Bronchial epithelial cell (primary cell): ENCODE data around the gene USH1G. TPM values are rescaled to one million over a fixed set of nuclear protein-coding genes. Genes with fewer than 3 reads are reported as not detected.

Experiments used
- DNase-seq: peaks from one replicate; pipeline ENCODE4 v3.0.0-alpha.2; 2010; ENCODE audit warnings: low read depth
- FAIRE-seq: peaks from 2 replicates; lab custom pipeline; 2011; peaks lifted over from hg19 to GRCh38; lab: Jason Lieb, UNC
- H3K27me3 ChIP-seq: 2 replicates; pipeline ENCODE4 v1.5.1; 2011; ENCODE audit warnings: low read length; ENCODE audit not compliant: control insufficient read depth, insufficient read depth
- H3K36me3 ChIP-seq: 2 replicates; pipeline ENCODE4 v1.5.1; 2011; ENCODE audit warnings: low read length; ENCODE audit not compliant: control insufficient read depth, insufficient read depth
- H3K4me3 ChIP-seq: 2 replicates; pipeline ENCODE4 v1.5.1; 2011; ENCODE audit warnings: mild to moderate bottlenecking, low read depth, low read length, control low read depth
- total RNA-seq: library from RNA; depleted of rRNA; stranded (reverse); fragments of >200 nt; gene quantifications from 2 replicates; pipeline ENCODE4 v1.2.1, GENCODE V29; 2014
- TF ChIP-seq, protein P1 (sequence below): IDR thresholded peaks from 2 replicates; pipeline ENCODE4 v1.5.1; 2011; ENCODE audit warnings: mild to moderate bottlenecking, moderate library complexity, low read length, control low read depth, inconsistent platforms; ENCODE audit not compliant: insufficient read depth, severe bottlenecking

Gene USH1G
- total RNA-seq, 1 donor from 2014 or later: 1.1 TPM

- DNase-seq: no peak
- Histone ChIP-seq H3K4me3 (no peak overlapping the region), H3K27me3 (no peaks in the 10 kb centered on the region), H3K36me3 (no peaks in the 10 kb centered on the region)
- TF ChIP-seq, protein P1, sequence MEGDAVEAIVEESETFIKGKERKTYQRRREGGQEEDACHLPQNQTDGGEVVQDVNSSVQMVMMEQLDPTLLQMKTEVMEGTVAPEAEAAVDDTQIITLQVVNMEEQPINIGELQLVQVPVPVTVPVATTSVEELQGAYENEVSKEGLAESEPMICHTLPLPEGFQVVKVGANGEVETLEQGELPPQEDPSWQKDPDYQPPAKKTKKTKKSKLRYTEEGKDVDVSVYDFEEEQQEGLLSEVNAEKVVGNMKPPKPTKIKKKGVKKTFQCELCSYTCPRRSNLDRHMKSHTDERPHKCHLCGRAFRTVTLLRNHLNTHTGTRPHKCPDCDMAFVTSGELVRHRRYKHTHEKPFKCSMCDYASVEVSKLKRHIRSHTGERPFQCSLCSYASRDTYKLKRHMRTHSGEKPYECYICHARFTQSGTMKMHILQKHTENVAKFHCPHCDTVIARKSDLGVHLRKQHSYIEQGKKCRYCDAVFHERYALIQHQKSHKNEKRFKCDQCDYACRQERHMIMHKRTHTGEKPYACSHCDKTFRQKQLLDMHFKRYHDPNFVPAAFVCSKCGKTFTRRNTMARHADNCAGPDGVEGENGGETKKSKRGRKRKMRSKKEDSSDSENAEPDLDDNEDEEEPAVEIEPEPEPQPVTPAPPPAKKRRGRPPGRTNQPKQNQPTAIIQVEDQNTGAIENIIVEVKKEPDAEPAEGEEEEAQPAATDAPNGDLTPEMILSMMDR: no peak
- FAIRE-seq: no peak
Observed at GRCh38 chr17:74904687-74905409, 18.2 kb downstream of the USH1G start.

DNA sequence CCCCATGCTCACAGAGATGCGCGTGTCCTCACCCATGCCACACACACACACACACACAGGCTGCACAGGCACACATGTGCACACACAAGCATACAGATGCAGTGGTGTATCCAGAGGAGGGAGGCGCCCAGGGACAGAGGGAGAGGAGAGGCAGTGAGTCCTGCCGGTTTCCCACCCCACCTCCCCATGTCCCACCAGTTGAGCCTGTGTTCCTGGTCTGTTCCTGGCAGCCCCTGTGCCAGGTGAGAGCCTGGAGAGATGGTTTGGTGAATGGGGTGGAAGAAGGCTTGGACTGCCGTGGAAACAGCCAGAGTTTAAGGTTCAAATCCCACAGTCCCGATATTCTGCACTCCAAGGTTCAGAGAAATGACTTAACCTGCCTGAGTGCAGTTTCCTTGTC is 19.4 kb downstream of the USH1G start:
- no peaks in the 10 kb centered on the region for H3K36me3 ChIP-seq
- H3K4me3 ChIP-seq: no peak overlapping the region
- no peak for FAIRE-seq
- TF ChIP-seq, protein P1: no peak
- no peak for DNase-seq
- no peaks in the 10 kb centered on the region for H3K27me3 ChIP-seq

DNA sequence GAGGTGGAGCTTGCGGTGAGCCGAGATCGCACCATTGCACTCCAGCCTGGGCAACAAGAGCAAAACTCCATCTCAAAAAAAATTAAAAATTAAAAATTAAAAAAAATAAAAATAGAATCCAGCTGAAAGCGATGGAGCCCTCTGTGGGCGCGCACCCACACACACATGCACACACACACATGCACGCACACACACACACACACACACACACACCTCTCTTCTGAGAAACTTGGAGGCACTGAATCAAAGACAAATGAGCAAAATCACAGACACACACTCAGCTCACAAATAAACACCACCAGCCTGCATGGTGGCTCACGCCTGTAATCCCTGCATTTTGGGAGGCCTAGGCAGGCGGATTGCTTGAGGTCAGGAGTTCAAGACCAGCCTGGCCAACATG is 20.0 kb downstream of the USH1G start:
- H3K36me3 ChIP-seq: no peaks in the 10 kb centered on the region
- no peaks in the 10 kb centered on the region for H3K27me3 ChIP-seq
- DNase-seq (no peak), FAIRE-seq (no peak)
- TF ChIP-seq, protein P1: no peak
- no peak overlapping the region for H3K4me3 ChIP-seq

DNA sequence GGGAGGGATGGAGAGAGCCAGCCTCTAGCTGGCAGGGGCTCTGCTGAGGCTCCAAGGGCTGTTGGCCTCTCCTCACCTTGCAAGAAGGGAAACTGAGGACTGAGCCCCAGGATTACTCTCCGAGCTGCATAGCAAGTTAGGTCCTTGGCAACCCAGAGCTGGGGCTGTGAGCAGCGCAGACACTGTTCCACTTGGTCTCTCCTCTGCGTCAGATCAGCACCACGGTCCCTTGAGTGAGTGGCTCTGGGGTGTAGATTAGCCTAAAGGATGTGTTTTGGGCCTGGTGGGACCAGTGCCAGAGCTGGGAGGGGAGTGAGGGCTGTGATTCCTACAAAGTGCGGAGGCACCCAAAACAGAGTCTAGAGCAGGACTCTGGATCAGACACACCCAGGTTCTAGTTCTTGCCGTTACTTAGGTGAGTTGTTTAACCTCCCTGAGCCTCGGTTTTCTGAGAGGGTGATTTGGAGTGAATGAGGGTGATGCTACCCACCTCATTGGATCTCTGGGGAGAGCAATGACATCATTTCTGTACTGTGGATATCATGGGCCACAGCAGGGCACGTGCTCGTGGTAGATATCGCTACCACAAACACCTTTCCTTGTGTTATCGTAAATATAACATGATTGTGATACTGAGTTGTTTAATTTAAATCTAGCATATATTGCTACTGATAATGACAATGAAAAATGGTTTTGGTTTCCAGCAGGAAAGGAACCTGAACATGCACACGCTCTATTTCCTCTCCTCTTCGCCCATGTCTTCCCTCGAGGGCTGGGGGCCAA is 21.5 kb downstream of the USH1G start:
- no peak overlapping the region for H3K4me3 ChIP-seq
- no peaks in the 10 kb centered on the region for H3K36me3 ChIP-seq
- TF ChIP-seq, protein P1: no peak
- DNase-seq: no peak
- no peak for FAIRE-seq
- peaks cover under 1% of the 10 kb centered on the region for H3K27me3 ChIP-seq

DNA sequence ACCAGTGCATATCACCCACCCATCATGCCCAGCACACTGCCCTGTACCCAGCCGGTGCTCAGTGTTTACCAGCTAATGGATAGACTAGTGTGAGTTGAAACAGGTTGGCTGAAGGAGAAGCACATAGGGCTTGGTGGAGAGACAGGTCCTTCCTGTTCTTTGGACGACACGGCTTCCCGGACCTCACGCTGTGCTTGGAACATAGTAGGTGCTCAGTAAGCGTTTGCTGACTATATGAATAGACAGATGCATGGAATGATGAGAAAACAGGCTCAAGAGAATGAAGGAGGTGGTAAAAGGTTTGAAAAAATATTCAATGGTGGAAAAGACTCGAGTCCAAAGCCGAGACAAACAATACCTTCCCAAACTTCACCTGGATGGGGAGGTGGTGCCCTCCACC is 22.8 kb downstream of the USH1G start:
- Histone ChIP-seq H3K4me3 (no peak overlapping the region), H3K27me3 (peaks cover 1% of the 10 kb centered on the region), H3K36me3 (no peaks in the 10 kb centered on the region)
- FAIRE-seq (peak; percentile 83), DNase-seq (no peak)
- TF ChIP-seq, protein P1: no peak
